IMR-90 (cell line): ENCODE data around the gene SLCO3A1. TPM values are rescaled to one million over a fixed set of nuclear protein-coding genes. Genes with fewer than 3 reads are reported as not detected.

Source experiments
- ATAC-seq: fragments of 200-7000 bp; cut with Tn5 transposase; 2 replicates; pipeline ENCODE4 v1.9.1; 2020; ENCODE audit warnings: low read depth, mild to moderate bottlenecking, moderate library complexity
- BruUV-seq: library from RNA; stranded (reverse); fragments of 400-500 nt; replicated peaks from 2 replicates; lab custom pipeline; 2021; lab: Mats Ljungman, UMichigan
- CTCF ChIA-PET: fragments of 300-600 bp; formaldehyde crosslinking; extraction: SDS; loops from one replicate; lab custom pipeline; 2021; ENCODE audit warnings: antibody characterized with exemption; lab: Yijun Ruan, JAX
- POLR2A ChIA-PET: fragments of 300-600 bp; sonication (Branson Sonifier 250); formaldehyde crosslinking; loops from one replicate; lab custom pipeline; 2022; ENCODE audit warnings: antibody characterized with exemption; ENCODE audit not compliant: unreplicated experiment; lab: Charles Lee
- DNase-seq: peaks from one replicate; pipeline ENCODE4 v3.0.0; 2013
- H2AFZ ChIP-seq: replicated peaks from 2 replicates; pipeline ENCODE3; 2013; ENCODE audit warnings: low read length, mild to moderate bottlenecking; ENCODE audit not compliant: poor library complexity
- H2AK5ac ChIP-seq: 2 replicates; pipeline ENCODE4 v1.6.1; 2013; ENCODE audit warnings: low read depth, low read length, inconsistent platforms
- H2AK9ac ChIP-seq: replicated peaks from 2 replicates; pipeline ENCODE3; 2013; ENCODE audit warnings: mild to moderate bottlenecking, low read depth, low read length, moderate library complexity; ENCODE audit not compliant: poor library complexity
- H2BK120ac ChIP-seq: 2 replicates; pipeline ENCODE4 v1.6.1; 2013; ENCODE audit warnings: low read depth, low read length, inconsistent platforms
- H2BK15ac ChIP-seq: 3 replicates; pipeline ENCODE4 v1.6.1; 2013; ENCODE audit warnings: low read depth, low read length, inconsistent platforms
- H2BK20ac ChIP-seq: 2 replicates; pipeline ENCODE4 v1.6.1; 2013; ENCODE audit warnings: low read depth, mild to moderate bottlenecking, inconsistent platforms, low read length, moderate library complexity
- H2BK5ac ChIP-seq: 2 replicates; pipeline ENCODE4 v1.6.1; 2013; ENCODE audit warnings: mild to moderate bottlenecking, low read depth, low read length, inconsistent platforms; ENCODE audit not compliant: poor library complexity, severe bottlenecking
- H3K14ac ChIP-seq: replicated peaks from 2 replicates; pipeline ENCODE4 v1.6.1; 2013; ENCODE audit warnings: low read depth, low read length, inconsistent platforms
- H3K18ac ChIP-seq: 2 replicates; pipeline ENCODE4 v1.6.1; 2013; ENCODE audit warnings: low read depth, low read length, control low read depth
- H3K23ac ChIP-seq: 2 replicates; pipeline ENCODE4 v1.6.1; 2013; ENCODE audit warnings: low read depth, low read length, inconsistent platforms
- H3K27ac ChIP-seq: 2 replicates; pipeline ENCODE4 v1.5.1; 2013; ENCODE audit warnings: mild to moderate bottlenecking, control low read depth, low read length; ENCODE audit not compliant: insufficient read depth
- H3K27me3 ChIP-seq: 2 replicates; pipeline ENCODE4 v1.6.1; 2013; ENCODE audit warnings: low read length; ENCODE audit not compliant: control insufficient read depth, insufficient read depth
- H3K36me3 ChIP-seq: 2 replicates; pipeline ENCODE4 v1.6.1; 2013; ENCODE audit warnings: low read length, mixed read lengths; ENCODE audit not compliant: control insufficient read depth, insufficient read depth
- H3K4ac ChIP-seq: 2 replicates; pipeline ENCODE4 v1.6.1; 2013; ENCODE audit warnings: low read depth, low read length, inconsistent platforms
- H3K4me1 ChIP-seq: 2 replicates; pipeline ENCODE4 v1.6.1; 2013; ENCODE audit warnings: low read length, mixed read lengths; ENCODE audit not compliant: control insufficient read depth, insufficient read depth
- H3K4me2 ChIP-seq: 2 replicates; pipeline ENCODE4 v1.6.1; 2013; ENCODE audit warnings: low read depth, mild to moderate bottlenecking, control low read depth, low read length, moderate library complexity
- H3K4me3 ChIP-seq: 2 replicates; pipeline ENCODE4 v1.5.1; 2013; ENCODE audit warnings: low read depth, mild to moderate bottlenecking, control low read depth, low read length, moderate library complexity; ENCODE audit not compliant: insufficient read depth
- H3K56ac ChIP-seq: 2 replicates; pipeline ENCODE4 v1.6.1; 2013; ENCODE audit warnings: low read length, inconsistent platforms; ENCODE audit not compliant: insufficient read depth; ENCODE audit errors: extremely low read depth
- H3K79me1 ChIP-seq, 2 experiments: 2 replicates each; pipeline ENCODE4 v1.6.1; 2013; ENCODE audit warnings: low read length in 2 of 2, inconsistent platforms in 1 of 2, low read depth in 1 of 2
- H3K9ac ChIP-seq: 2 replicates; pipeline ENCODE4 v1.6.1; 2013; ENCODE audit warnings: low read depth, low read length, control low read depth
- H3K9me1 ChIP-seq: 2 replicates; pipeline ENCODE4 v1.6.1; 2013; ENCODE audit warnings: low read length, inconsistent platforms; ENCODE audit not compliant: insufficient read depth
- H3K9me3 ChIP-seq: 2 replicates; pipeline ENCODE4 v1.6.1; 2013; ENCODE audit warnings: low read length; ENCODE audit not compliant: control insufficient read depth, insufficient read depth
- H4K20me1 ChIP-seq: 2 replicates; pipeline ENCODE4 v1.6.1; 2013; ENCODE audit warnings: low read length, inconsistent platforms; ENCODE audit not compliant: insufficient read depth
- H4K5ac ChIP-seq: 2 replicates; pipeline ENCODE4 v1.6.1; 2013; ENCODE audit warnings: mild to moderate bottlenecking, low read depth, low read length, control low read depth
- H4K8ac ChIP-seq, 2 experiments: 2 replicates each; pipeline ENCODE4 v1.6.1; 2013; ENCODE audit warnings: low read depth in 2 of 2, low read length in 2 of 2, control low read depth in 1 of 2, inconsistent platforms in 1 of 2
- H4K91ac ChIP-seq: 2 replicates; pipeline ENCODE4 v1.6.1; 2013; ENCODE audit warnings: low read depth, low read length, inconsistent platforms; ENCODE audit not compliant: insufficient read depth
- MAFK ChIP-seq: IDR thresholded peaks from 2 replicates; pipeline ENCODE4 v1.6.1; 2012; ENCODE audit warnings: low read depth, low read length, improper control_type of control experiment
- NFE2L2 ChIP-seq: fragments of 150-350 bp; IDR thresholded peaks from 2 replicates; pipeline ENCODE4 v1.6.1; 2016; ENCODE audit warnings: low read depth, mild to moderate bottlenecking, low read length
- POLR2A ChIP-seq: IDR thresholded peaks from 2 replicates; pipeline ENCODE4 v1.6.1; 2012; ENCODE audit warnings: mild to moderate bottlenecking, low read depth, low read length
- RFX5 ChIP-seq: IDR thresholded peaks from 2 replicates; pipeline ENCODE4 v1.8.0; 2012; ENCODE audit warnings: low read depth, mild to moderate bottlenecking, low read length, moderate library complexity
- USF2 ChIP-seq: fragments of 150-350 bp; IDR thresholded peaks from 2 replicates; pipeline ENCODE4 v1.6.1; 2017; ENCODE audit warnings: mild to moderate bottlenecking, antibody characterized with exemption, low read length, low read depth
- WGBS, 2 experiments: methylation state at CpG; one replicate each; pipeline versions ENCODE4 v1.1.5 to v1.1.7; 2013; ENCODE audit warnings: missing lambda C conversion rate in 2 of 2; ENCODE audit not compliant: insufficient read length in 1 of 2; ENCODE audit errors: extremely low coverage in 2 of 2; 5-methylcytosine and 5-hydroxymethylcytosine counted together
- dilution Hi-C: fragments of 300-500 bp; cut with HindIII; formaldehyde crosslinking; loops from one replicate; pipeline ENCODE4 v1.14.3; 2018; ENCODE audit warnings: low sequenced_read_pairs; ENCODE audit not compliant: unreplicated experiment
- in situ Hi-C: fragments of 300-500 bp; cut with MboI; formaldehyde crosslinking; loops from 3 replicates; pipeline ENCODE4 v1.14.3; 2019; ENCODE audit warnings: low sequenced_read_pairs, inconsistent platforms, mixed read lengths
- intact Hi-C: fragments of 100-400 bp; cut with micrococcal nuclease; formaldehyde crosslinking; loops from 2 replicates; pipeline ENCODE4 v1.10.0; 2022
- polyA plus RNA-seq, 3 experiments: library from polyadenylated mRNA; depleted of rRNA; stranded (reverse); fragments of >200 nt; gene quantifications; 2 replicates each; pipeline ENCODE4 v1.2.3, GENCODE V29; 2012; ENCODE audit warnings: low replicate concordance in 1 of 3
- total RNA-seq: library from RNA; depleted of rRNA; stranded (reverse); fragments of >200 nt; gene quantifications from 2 replicates; pipeline ENCODE4 v1.2.3, GENCODE V29; 2012

The SLCO3A1 gene
- total and polyA plus RNA-seq, 2 of the 4 experiments (the other 2 are of a cell fraction): 4.7 to 8.1 TPM

DNA sequence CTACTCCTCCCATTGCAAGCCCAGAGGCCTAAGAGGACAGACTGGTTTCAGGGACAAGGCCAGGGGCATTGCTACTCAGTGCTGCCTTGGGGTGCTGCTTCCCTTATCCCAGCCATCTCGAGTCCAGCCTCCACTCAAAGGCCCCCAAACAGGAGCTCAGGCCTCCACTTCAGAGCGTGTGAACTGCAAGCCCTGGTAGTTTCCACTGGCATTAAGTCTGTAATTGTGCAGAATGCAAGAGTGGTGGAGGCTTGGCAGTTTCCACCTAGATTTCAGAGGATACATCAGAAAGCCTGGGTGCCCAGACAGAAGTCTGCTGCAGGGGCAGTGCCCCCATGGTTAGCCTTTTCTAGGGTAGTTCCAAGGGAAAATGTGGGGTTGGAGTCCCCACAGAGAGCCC is 347.4 kb downstream of the SLCO3A1 start:
- Histone ChIP-seq H2BK120ac (no peak overlapping the region), H2BK5ac (no peak overlapping the region), H2BK15ac (no peak overlapping the region), H3K4ac (no peak overlapping the region), H3K23ac (no peak overlapping the region), H3K9me3 (peaks cover 3% of the 10 kb centered on the region), H3K4me3 (no peak overlapping the region), H3K9me1 (no peaks in the 10 kb centered on the region), H4K5ac (no peak overlapping the region), H4K91ac (no peak overlapping the region), H2AK9ac (no peak overlapping the region), H3K79me1 (no peaks in the 10 kb centered on the region), H2AFZ (no peak overlapping the region), H2BK20ac (no peak overlapping the region), H3K27me3 (no peaks in the 10 kb centered on the region), H3K4me1 (no peaks in the 10 kb centered on the region), H4K8ac (no peak overlapping the region), H3K18ac (no peak overlapping the region), H3K14ac (no peak overlapping the region), H3K56ac (no peak overlapping the region), H4K20me1 (no peaks in the 10 kb centered on the region), H2AK5ac (no peak overlapping the region), H3K27ac (no peak overlapping the region), H3K9ac (no peak overlapping the region), H3K4me2 (no peak overlapping the region), H3K36me3 (no peaks in the 10 kb centered on the region)
- TF ChIP-seq POLR2A (no peak), MAFK (no peak), NFE2L2 (no peak), USF2 (no peak), RFX5 (no peak)
- no TSS peak for BruUV-seq
- in situ Hi-C loops: no loop called here
- ATAC-seq (no peak), DNase-seq (no peak)
- dilution Hi-C loops: no loop called here
- ChIA-PET CTCF (no interaction called here), POLR2A (no interaction called here)
- intact Hi-C loops: no loop called here
- 0% methylated on average over 1 of the region's 2 CpGs; no CpG with 5 or more reads in 1 of the 2 experiments for WGBS, 2 experiments
